NCI-H82 treated with DMSO at 0.1 percent for 48 hours (cell line): Measurements from ENCODE around the gene SEC23IP.

Source experiments
- DNase-seq: peaks from one replicate; lab custom pipeline; 2025; ENCODE audit not compliant: unreplicated experiment; lab: John Stamatoyannopoulos, UW

SEC23IP gene

DNA sequence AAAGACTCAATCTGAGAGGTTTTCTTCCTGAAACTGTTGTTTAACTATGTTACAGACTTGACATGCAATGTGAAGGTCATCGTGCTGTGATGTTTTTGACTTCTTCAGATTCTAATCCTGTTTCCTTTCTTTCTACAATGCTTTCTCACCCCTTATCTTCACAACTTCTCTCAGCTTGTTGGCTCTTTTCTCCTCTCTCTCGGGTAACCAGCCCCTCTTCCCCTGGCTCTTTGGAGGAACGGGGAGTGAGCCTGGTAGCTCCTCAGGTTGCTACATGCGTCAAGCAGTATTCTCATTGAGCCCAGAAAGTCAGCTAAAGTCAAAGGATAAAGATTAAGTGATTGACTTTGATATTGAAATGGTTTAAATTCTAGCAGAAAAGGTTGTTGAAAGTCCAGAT is 40.1 kb downstream of the SEC23IP start:
- DNase-seq = no peak

DNA sequence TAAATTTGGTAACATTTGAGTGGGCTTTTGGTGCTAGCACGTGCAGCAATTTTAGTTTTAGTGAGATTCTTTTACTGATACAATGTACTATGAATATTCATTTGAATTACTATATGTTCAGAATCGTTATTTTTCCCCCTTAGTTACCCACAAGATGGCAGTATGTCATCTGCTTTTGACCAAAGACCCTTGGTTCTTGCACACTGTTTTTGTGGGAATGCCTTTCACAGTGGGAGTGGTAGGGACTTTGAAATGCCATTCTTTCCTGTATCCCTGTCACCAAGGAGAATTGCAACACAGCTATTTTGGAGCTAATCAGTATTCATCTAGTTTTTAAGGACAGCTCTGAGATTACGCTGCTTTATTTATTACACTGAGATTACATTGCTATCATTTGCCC is 40.6 kb downstream of the SEC23IP start:
- peak; percentile 44 for DNase-seq

DNA sequence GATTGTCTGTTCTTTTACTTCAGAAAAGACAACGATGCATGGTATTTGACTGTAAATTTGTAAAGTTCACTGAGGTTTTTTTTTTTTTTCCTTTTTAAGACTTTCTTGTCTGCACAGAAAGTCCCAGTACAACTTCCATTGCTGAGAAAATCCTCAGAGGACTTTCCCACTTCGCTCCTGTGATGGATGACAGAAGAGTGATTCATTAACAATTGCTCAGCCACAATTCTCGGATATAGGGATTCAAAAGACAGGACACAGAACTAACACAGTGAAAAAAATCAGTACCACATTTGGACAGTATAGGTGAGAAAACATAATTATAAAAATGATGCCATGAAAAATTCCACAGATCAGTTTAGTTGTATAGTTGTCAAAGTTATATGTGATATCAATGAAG is 48.0 kb downstream of the SEC23IP start:
- no peak for DNase-seq

DNA sequence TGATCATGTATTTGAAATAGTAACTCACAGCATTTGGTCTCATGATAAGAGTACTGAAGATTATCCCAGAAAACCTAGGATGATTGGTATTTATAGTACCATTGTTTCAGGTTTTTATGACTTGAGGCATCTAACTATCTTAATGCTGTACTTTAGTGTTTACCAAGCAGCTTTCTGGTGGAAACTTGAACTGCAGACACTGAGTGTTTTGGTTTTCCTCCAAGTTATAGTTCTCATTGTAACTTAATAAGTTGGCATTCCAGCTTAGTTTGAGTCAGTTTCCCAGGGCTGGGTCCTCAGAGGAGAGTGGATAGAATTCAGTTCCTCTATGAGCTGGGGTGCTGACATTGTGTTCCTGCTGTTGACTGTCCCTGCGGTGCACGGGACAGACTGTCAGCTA is 50.4 kb downstream of the SEC23IP start:
- no peak for DNase-seq

DNA sequence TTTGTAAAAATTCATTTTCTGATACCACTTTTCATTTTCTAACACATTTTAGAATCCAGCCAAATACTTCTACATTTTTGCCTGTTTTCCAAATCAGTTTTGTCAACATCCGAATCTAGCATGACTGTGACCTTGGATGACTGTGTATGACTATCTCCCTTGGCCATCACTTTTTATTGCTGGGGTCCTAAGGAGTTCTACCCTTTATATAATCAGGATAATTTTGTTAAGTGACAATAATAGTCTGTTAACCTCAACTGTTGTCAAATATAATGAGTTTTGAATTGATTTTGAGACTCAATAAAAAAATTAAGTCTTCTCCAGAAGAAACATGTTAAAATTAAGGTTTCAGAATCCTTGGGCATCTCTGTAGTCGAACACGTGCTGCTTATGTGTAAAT is 53.3 kb downstream of the SEC23IP start:
- DNase-seq = no peak

DNA sequence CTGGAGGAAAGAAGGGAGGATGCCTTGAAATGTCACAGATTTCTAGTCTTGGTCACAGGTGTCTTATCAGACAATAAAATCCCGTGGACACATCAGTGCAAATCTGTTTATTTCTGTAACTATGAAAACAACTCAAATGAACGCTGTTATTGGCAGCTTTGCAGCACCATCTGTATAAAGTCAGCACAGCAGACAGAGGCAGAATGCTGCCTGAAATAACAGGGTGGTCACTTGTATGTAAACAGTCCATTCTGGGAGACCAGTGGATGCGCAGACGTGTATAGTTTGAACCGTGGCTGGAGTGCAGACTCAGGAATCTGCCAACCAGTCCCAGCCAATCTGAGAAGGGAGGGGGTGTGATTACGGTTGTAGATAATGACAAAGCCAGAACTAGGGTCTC is 54.8 kb downstream of the SEC23IP start:
- no peak for DNase-seq

DNA sequence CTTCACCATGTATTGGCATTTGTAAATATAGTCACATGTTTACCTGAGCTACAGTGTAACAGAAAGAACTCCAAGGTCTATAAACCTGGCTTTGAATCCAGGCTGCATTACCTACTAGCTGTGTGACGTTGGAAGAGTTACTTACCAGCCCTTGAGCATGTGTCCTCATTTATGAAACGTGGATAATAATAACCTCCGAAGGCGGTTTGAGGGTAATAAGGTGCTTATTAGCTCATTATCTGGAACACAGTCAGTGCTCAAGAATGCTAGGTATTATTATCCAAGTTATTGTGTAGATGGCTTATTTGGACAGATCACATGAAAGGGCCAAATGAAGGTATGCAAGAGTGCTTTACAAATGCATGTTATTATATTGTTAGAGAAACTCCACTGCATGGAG is 64.9 kb downstream of the SEC23IP start:
- no peak for DNase-seq

DNA sequence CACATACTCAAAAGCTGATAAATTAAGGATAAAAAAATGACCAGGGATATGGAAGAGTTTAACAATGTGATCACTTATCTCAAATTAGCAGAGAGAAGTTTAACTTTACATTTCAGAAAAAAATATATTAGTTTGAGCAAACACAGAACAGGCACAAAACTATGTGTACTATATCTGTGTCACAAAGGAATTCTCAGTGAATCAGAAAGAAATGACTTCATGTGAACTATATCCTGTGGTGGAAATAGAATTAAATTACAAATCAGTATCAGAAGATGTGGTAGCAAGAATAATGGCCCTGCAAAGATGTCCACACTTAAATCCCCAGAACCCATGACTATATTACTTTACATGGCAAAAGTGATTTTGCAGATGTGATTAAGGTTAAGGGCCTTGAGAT is 70.3 kb downstream of the SEC23IP start:
- no peak for DNase-seq

DNA sequence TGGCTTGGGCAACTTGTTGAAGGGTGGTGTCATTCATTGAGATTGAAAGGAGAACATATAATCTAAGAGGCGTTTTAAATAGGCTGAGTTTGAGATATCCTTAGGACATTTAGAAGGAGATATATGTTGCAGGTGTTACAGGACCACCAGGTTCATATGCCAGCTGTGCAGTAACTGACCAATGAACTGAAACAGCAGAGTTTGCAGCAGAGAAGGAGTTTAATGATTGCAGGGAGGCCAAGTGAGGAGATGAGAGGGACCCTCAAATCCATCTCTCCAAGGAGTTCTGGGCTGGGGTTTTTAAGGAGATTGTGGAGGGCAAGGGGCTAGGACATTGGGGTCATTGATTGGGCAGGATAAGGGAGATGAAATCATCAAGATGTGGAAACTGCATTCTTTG is 74.5 kb downstream of the SEC23IP start:
- no peak for DNase-seq

DNA sequence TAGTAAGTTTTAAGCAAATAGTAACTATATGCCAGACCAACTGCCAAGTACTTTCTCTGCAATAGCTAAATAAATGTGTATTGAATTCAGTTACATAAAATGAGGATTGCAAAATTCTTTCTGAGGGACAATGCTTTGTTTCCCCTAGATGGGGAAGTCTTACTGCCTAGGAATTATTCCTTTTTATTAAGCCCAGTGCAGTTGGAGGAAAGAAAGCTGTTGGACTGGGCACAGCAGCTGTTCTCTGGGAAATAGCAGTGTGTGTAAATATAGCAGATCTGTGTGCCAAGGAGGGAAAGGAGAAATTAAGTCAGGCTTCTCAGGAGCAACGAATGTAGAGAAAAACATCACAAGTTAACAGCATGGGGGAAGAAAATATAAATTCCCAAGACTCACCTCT is 77.1 kb downstream of the SEC23IP start:
- DNase-seq = no peak

DNA sequence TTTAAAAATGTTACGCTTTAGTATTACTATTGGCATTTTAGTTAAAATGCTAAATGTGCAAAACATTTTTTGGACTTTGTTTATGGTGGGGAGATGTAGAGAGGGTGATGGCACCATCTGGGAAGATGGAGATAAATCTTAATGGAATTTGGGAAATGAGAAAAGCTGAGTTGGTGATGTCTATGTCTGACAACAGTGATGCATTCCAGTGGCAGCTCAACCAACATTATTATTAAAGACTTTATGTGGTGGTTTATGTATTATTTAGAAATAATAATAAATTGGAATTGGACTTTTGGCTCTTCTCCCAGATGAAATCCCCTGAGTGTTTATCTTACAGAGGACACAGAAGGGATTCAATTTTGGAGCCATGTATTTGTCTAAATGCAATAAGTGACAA is 77.6 kb downstream of the SEC23IP start:
- DNase-seq = no peak

DNA sequence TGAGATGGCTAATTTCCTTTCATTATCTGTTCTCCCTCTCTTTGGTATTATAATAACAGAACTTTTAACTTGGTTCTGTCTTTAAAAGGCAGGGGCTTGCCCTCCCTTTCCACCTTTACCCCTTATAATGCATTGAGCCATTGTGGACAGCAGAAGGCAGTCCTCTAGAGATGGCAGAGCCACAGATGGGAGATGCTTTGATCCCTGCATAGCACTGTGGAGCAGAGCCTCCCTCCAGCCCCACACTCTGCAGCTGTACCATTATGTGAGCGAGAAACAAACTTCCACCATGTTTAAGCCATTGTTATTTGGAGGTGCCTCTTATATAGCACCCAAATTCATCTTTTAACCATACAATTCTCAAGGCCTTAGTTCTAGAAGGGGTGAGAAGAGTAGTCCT is 78.4 kb downstream of the SEC23IP start:
- DNase-seq = no peak

DNA sequence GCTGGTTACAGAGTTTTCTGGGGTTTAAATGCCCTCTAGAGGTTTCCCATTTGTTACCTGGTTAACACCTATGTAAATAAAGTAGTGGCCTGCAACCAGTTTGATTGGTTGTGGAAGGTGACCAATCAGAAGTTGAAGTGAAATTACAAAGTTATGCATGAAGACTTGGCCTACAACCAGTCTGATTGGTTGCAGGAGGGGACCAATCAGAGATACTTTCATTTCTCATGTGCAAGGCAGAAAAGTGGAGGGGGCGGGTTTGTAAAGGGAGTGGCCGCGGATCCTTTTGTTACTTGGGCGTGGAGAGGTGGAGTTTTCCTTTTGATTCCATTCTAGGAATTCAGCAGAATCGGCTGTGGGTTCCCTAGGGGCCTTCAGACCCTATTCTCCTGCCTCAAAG is 80.8 kb downstream of the SEC23IP start:
- no peak for DNase-seq

DNA sequence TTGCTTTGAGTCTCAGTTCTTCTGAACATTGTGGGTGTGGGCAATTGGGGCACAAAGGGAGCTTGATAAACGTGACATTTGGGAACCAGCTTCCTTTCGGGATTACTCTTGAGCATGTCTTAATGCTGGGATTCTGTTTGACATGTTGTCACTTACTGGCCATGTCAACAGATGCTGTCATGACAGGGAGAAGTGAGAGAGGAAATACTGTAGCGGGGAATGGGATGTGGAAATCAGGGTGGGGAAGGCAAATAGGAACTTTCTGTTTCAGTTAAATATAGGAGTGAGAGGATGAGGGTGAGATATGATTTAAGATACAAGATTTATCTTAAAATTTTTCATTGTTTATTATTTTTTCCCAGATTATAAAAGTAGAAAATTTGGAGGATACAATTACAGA is 83.9 kb downstream of the SEC23IP start:
- DNase-seq = no peak

DNA sequence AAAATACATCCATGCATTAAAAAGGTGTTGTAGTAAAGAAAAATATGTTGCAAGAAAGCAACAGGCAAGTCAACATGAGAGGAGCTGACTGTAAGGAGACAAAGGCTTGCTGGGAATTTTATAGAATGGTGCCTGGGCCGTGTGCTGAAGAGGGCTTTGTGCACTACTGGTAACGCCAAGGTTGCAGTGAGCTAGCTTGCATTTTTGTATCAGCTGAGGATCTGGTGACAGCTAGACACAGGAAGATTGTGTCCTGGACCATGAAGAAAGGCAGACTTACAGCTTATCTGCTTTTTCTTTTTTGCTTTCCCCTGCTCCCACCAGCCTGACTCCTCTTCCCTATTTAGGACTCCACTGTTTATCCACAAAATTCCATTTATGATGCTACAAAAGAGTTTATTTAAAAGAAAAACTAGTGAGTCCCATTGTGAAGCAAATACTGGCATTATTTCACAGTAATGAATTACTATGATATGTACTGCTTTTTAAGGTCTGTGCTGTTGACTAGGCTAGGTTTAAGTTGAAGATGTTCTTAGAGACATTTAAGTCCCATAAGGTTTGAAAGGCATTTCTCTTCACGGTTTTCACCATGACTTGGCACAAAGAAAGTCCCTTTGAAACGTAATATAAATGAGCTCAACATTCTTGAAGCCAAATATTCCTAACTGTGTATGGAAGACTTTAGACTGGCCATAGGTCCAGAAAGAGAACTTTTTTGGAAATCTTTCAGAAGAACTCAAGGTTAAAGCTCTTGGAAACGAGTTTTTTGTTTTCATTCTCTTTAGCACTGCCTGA is 88.6 kb downstream of the SEC23IP start:
- no peak for DNase-seq

DNA sequence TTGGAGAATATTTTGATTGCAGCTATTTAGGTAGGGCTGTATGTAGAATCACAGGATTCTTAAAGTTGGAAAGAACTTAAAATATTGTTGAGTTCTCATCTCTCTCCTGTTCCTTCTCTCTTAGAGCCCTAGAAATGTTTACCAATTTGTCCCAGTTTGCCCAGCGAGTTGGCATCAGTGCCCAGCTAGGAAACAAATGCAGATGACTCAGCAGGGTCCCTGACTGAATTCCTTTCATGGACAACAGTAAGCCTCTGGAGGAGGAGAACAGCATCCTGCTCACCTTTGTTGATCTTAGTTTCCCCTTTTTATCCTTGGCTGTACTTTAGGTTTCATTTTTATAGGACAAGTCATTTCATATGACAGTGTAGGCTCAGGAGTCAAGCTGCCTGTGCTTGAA is 89.3 kb downstream of the SEC23IP start:
- no peak for DNase-seq

DNA sequence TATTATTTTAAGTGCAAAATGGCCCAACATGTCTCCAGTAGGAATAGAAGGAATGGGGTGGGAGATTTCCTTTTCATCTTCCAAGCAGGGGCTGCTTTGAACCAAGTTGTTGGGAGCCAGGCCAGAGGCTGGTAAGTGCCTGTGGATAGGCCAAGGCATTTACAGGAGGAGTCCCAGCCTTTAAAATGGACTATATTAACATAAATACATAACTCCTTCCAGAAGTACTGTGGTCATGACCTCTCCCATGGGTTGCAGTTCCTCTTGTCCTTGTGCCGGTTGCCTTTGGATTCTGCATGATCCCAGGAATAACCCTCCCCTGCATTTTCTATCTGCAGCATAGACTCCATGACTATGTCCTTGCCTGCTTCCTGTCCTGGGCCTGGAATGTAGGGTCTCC is 95.8 kb downstream of the SEC23IP start:
- DNase-seq = no peak

DNA sequence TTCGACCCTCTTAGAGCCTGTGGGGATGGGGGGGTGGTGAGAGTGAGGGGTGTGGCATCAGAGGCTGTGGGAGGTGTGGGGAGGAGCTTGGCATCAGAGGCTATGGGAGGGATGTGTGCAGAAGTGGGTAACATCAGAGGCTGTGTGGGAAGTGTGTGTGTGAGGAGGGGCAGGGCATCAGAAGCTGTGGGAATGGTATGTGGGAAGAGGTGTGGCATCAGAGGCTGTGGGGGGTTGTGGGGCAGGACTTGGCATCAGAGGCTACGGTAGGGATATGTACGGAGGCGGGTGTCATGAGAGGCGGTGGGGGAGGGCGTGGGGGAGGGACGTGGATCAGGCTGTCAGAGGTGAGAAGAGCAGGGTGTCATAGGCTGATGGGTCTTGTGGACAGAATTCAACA is 97.4 kb downstream of the SEC23IP start:
- no peak for DNase-seq

DNA sequence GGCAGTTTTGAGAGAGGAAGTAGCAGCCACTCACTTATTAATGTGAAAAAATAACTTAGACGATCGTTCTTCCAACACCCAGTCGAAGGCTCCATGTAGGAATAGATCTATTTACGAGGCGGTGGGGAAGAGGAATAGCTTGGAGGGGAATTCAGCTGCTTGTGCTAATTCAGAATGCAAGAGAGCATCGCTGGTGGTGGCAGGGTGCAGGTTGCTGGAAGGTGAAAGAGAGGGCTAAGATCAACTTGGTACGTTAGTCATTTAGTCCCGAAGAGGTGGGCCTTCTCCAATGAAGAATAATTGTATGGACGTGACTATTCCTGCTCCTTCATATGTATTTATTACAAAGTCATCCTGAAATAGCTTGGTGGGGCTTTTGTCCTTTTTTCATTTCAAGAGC is 98.5 kb downstream of the SEC23IP start:
- no peak for DNase-seq

DNA sequence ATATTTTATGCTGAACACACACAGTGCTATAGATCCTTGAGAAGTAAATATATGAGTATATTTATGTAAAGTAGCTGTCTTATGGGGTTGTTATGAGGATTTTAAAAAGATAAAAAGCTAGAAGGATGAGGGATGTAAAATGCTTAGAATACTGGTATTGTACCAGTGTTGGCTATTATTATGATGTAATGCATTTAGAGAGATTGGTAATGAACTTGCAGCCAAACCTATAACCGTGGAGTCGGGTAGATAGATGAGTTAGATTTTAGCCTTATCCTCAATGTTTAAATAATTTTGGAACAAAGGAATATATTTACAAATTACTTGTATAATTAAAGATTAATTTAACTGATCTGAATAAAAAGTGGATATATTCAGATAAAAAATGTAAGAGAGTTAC is 99.3 kb downstream of the SEC23IP start:
- DNase-seq = no peak
